ENCODE measurements around the gene ATP2C2. TPM values are rescaled to one million over a fixed set of nuclear protein-coding genes. Genes with fewer than 3 reads are reported as not detected.
A peak's percentile ranks its signal among the peaks of the same experiment; 100 is the strongest.

The ATP2C2 gene
- total RNA-seq, 1 experiment from 2014 or later, result 26.0 TPM

GRCh38 chr16:84355149-84355548, 13.2 kb upstream of the ATP2C2 start:
- Histone ChIP-seq H2AFZ (ENCODE audit: low read length) (no peak overlapping the region), H3K27ac (ENCODE audit: low read length) (no peak overlapping the region), H3K9me2 (replicated peaks; ENCODE audit: low read length) (no peaks in the 10 kb centered on the region), H3K9ac (ENCODE audit: low read length) (no peak overlapping the region), H3K4me2 (ENCODE audit: low read length) (no peak overlapping the region), H3K4me3 (ENCODE audit: low read length) (no peak overlapping the region), H3K4me1 (ENCODE audit: insufficient read depth, low read length) (peaks cover 35% of the 10 kb centered on the region), H3K79me2 (ENCODE audit: low read length) (no peaks in the 10 kb centered on the region), H4K20me1 (ENCODE audit: low read length) (no peaks in the 10 kb centered on the region), H3F3A (ENCODE audit: low read length, unreplicated experiment) (no peaks in the 10 kb centered on the region), H3K36me3 (ENCODE audit: low read depth, low read length) (no peaks in the 10 kb centered on the region), H3K27me3 (ENCODE audit: low read length) (no peaks in the 10 kb centered on the region), H3K9me3 (ENCODE audit: low read length) (no peaks in the 10 kb centered on the region)
- TF ChIP-seq EZH2phosphoT487 (IDR thresholded peaks at IDR 0.05; ENCODE audit: borderline replicate concordance, low read length) (no peak), EZH2 (IDR thresholded peaks at IDR 0.05; ENCODE audit: low read length, unreplicated experiment) (no peak)
- TF ChIP-seq, protein P1, sequence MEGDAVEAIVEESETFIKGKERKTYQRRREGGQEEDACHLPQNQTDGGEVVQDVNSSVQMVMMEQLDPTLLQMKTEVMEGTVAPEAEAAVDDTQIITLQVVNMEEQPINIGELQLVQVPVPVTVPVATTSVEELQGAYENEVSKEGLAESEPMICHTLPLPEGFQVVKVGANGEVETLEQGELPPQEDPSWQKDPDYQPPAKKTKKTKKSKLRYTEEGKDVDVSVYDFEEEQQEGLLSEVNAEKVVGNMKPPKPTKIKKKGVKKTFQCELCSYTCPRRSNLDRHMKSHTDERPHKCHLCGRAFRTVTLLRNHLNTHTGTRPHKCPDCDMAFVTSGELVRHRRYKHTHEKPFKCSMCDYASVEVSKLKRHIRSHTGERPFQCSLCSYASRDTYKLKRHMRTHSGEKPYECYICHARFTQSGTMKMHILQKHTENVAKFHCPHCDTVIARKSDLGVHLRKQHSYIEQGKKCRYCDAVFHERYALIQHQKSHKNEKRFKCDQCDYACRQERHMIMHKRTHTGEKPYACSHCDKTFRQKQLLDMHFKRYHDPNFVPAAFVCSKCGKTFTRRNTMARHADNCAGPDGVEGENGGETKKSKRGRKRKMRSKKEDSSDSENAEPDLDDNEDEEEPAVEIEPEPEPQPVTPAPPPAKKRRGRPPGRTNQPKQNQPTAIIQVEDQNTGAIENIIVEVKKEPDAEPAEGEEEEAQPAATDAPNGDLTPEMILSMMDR (conservative IDR thresholded peaks at IDR 0.05; ENCODE audit: low read depth, low read length), result no peak
- ChIA-PET CTCF (no interaction called here), POLR2A (ENCODE audit: unreplicated experiment) (no interaction called here)
- DNase-seq (no peak), ATAC-seq (no peak)
- intact Hi-C loops (cut with micrococcal nuclease), result no loop called here
- no TSS peak for BruUV-seq (replicated peaks)

- Histone ChIP-seq H3K79me2 (ENCODE audit: low read length) (no peaks in the 10 kb centered on the region), H3K4me2 (ENCODE audit: low read length) (peak overlapping the region; percentile 85), H3K4me3 (ENCODE audit: low read length) (peak overlapping the region; percentile 30; the same call in 1 of the 2 replicates), H2AFZ (ENCODE audit: low read length) (no peak overlapping the region), H3K27me3 (ENCODE audit: low read length) (no peaks in the 10 kb centered on the region), H3F3A (ENCODE audit: low read length, unreplicated experiment) (no peaks in the 10 kb centered on the region), H3K9me3 (ENCODE audit: low read length) (no peaks in the 10 kb centered on the region), H3K27ac (ENCODE audit: low read length) (peak overlapping the region; percentile 97), H3K36me3 (ENCODE audit: low read depth, low read length) (no peaks in the 10 kb centered on the region), H3K9me2 (replicated peaks; ENCODE audit: low read length) (no peaks in the 10 kb centered on the region), H3K9ac (ENCODE audit: low read length) (no peak overlapping the region; the same call in 1 of the 2 replicates), H3K4me1 (ENCODE audit: insufficient read depth, low read length) (peaks cover 45% of the 10 kb centered on the region), H4K20me1 (ENCODE audit: low read length) (no peaks in the 10 kb centered on the region)
- POLR2A ChIA-PET (ENCODE audit: unreplicated experiment), result no interaction called here
- TF ChIP-seq EZH2 (IDR thresholded peaks at IDR 0.05; ENCODE audit: low read length, unreplicated experiment) (no peak), EZH2phosphoT487 (IDR thresholded peaks at IDR 0.05; ENCODE audit: borderline replicate concordance, low read length) (no peak)
- TF ChIP-seq, protein P1 (conservative IDR thresholded peaks at IDR 0.05; ENCODE audit: low read depth, low read length), result no peak
- DNase-seq (no peak), ATAC-seq (no peak)
- no TSS peak for BruUV-seq (replicated peaks)
- CTCF ChIA-PET, result no interaction called here
- intact Hi-C loops (cut with micrococcal nuclease), result no loop called here
These were observed 12.2 kb upstream of the ATP2C2 start for GRCh38 chr16:84356176-84356575.

DNA sequence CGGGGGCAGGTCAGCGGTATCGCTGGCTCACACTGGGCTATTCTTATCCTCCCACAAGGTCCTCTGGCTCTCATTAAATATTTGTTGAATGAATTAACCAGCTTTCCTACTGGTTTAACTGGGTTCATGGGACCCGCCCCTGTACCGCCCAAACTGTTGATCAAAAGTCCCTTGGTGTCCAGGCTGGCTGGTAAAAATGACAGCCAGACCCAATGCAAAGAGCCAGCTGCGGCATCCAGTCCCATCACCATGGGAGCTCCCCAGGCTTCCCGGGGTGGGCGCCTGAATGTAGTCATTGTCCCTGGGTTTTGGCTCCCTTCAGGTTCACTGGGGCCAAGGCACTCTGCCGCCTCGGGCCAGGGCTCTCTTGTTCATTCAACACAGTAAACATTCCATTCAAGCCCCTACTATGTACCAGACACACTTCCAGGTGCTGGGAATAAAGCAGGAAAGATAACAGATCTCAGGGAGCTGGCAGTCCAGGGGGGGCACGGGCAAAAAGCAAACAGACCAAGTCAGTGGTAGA, 11.7 kb upstream of the ATP2C2 start:
- Histone ChIP-seq H3K9me3 (ENCODE audit: low read length) (no peaks in the 10 kb centered on the region), H3K4me3 (ENCODE audit: low read length) (peak overlapping the region; percentile 59), H3K27me3 (ENCODE audit: low read length) (no peaks in the 10 kb centered on the region), H4K20me1 (ENCODE audit: low read length) (no peaks in the 10 kb centered on the region), H3K4me1 (ENCODE audit: insufficient read depth, low read length) (peaks cover 50% of the 10 kb centered on the region), H3K4me2 (ENCODE audit: low read length) (peak overlapping the region; percentile 85), H3K79me2 (ENCODE audit: low read length) (no peaks in the 10 kb centered on the region), H3K27ac (ENCODE audit: low read length) (peak overlapping the region; percentile 97), H3K9ac (ENCODE audit: low read length) (peak overlapping the region; percentile 72), H3F3A (ENCODE audit: low read length, unreplicated experiment) (no peaks in the 10 kb centered on the region), H3K9me2 (replicated peaks; ENCODE audit: low read length) (no peaks in the 10 kb centered on the region), H2AFZ (ENCODE audit: low read length) (peak overlapping the region; percentile 19; the same call in 1 of the 2 replicates), H3K36me3 (ENCODE audit: low read depth, low read length) (no peaks in the 10 kb centered on the region)
- BruUV-seq (replicated peaks), result no TSS peak
- DNase-seq, result peak; percentile 80
- POLR2A ChIA-PET (ENCODE audit: unreplicated experiment), result interaction anchor here (0.6 kb wide), 1 partner anchor 42 kb away, joined by 3 read pairs; no protein-coding TSS in a partner anchor
- CTCF ChIA-PET, result no interaction called here
- peak; percentile 81 for ATAC-seq
- TF ChIP-seq EZH2 (IDR thresholded peaks at IDR 0.05; ENCODE audit: low read length, unreplicated experiment) (no peak), EZH2phosphoT487 (IDR thresholded peaks at IDR 0.05; ENCODE audit: borderline replicate concordance, low read length) (no peak)
- TF ChIP-seq, protein P1 (conservative IDR thresholded peaks at IDR 0.05; ENCODE audit: low read depth, low read length), result no peak
- intact Hi-C loops (cut with micrococcal nuclease), result no loop called here
